Measurements from ENCODE around the gene FANCD2.

DNA sequence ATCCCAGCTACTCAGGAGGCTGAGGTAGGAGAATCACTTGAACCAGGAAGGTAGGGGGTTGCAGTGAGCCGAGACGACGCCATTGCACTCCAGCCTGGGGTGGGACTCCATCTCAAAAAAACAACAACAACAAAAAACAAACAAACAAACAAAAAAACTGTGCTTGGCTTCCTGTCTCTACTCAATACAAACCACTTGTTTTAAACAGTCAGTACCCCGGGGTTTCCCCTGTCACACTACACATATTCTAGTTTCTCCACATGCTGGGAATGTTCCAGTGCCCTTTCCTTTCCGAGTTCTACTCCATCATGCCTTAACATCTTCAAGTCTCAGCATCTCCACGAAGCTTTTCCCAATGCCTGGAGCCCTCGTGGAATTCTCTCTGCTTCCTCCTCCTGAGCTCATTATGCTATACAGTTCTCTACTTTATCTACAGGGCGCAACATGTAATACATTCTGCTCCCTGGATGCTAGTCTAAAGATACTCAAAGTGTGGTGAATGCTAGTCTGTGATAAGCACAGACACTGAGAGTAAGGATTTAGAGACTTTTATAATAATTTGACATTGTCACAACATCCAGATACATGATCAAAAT lies 47.4 kb upstream of the FANCD2 start:
- TF ChIP-seq, protein P1, sequence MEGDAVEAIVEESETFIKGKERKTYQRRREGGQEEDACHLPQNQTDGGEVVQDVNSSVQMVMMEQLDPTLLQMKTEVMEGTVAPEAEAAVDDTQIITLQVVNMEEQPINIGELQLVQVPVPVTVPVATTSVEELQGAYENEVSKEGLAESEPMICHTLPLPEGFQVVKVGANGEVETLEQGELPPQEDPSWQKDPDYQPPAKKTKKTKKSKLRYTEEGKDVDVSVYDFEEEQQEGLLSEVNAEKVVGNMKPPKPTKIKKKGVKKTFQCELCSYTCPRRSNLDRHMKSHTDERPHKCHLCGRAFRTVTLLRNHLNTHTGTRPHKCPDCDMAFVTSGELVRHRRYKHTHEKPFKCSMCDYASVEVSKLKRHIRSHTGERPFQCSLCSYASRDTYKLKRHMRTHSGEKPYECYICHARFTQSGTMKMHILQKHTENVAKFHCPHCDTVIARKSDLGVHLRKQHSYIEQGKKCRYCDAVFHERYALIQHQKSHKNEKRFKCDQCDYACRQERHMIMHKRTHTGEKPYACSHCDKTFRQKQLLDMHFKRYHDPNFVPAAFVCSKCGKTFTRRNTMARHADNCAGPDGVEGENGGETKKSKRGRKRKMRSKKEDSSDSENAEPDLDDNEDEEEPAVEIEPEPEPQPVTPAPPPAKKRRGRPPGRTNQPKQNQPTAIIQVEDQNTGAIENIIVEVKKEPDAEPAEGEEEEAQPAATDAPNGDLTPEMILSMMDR (IDR thresholded peaks at IDR 0.05; ENCODE audit: low read length) = no peak
- TF ChIP-seq EZH2 (optimal IDR thresholded peaks at IDR 0.05; ENCODE audit: low read depth, low read length) = no peak

All from MM.1S (cell line).